Large intestine (tissue), 3 donors: ENCODE results near the gene DACT1. TPM values are rescaled to one million over a fixed set of nuclear protein-coding genes. Genes with fewer than 3 reads are reported as not detected.

Source experiments
- DNase-seq, 2 donors: peaks; one replicate each; pipeline versions ENCODE4 v3.0.0 to v3.0.0-alpha.2; 2013
- H3K27ac ChIP-seq: one replicate; pipeline ENCODE4 v1.5.1; 2013; ENCODE audit warnings: low read length
- H3K27me3 ChIP-seq: 2 replicates; pipeline ENCODE4 v1.6.1; 2013; ENCODE audit warnings: low read length; ENCODE audit not compliant: control insufficient read depth, insufficient read depth
- H3K36me3 ChIP-seq: 2 replicates; pipeline ENCODE4 v1.6.1; 2013; ENCODE audit warnings: low read length; ENCODE audit not compliant: control insufficient read depth, insufficient read depth
- H3K4me1 ChIP-seq: one replicate; pipeline ENCODE4 v1.6.1; 2013; ENCODE audit warnings: low read length; ENCODE audit not compliant: control insufficient read depth, insufficient read depth
- H3K4me3 ChIP-seq: one replicate; pipeline ENCODE4 v1.5.1; 2013; ENCODE audit warnings: low read length
- H3K9me3 ChIP-seq: one replicate; pipeline ENCODE4 v1.6.1; 2013; ENCODE audit warnings: mild to moderate bottlenecking, low read depth, low read length, moderate library complexity; ENCODE audit not compliant: control insufficient read depth
- WGBS: methylation state at CpG from one replicate; pipeline ENCODE4 v1.1.5; 2013; ENCODE audit warnings: low lambda C conversion rate; ENCODE audit not compliant: insufficient coverage; 5-methylcytosine and 5-hydroxymethylcytosine counted together
- polyA plus RNA-seq: library from polyadenylated mRNA; unstranded; fragments of 120-200 nt; gene quantifications from one replicate; pipeline ENCODE4 v1.2.1, GENCODE V29; 2013

The DACT1 gene
- polyA plus RNA-seq, 1 donor, result 13.5 TPM

- H3K4me3 ChIP-seq, result no peak overlapping the region
- no peaks in the 10 kb centered on the region for H3K4me1 ChIP-seq
- no peak overlapping the region for H3K27ac ChIP-seq
- no CpG with 5 or more reads among the region's 1 CpG for WGBS
- DNase-seq, result no peak
- no peaks in the 10 kb centered on the region for H3K27me3 ChIP-seq
- H3K36me3 ChIP-seq, result no peaks in the 10 kb centered on the region
- no peaks in the 10 kb centered on the region for H3K9me3 ChIP-seq
Observed at GRCh38 chr14:58677996-58678395, 40.2 kb downstream of the DACT1 start.

DNA sequence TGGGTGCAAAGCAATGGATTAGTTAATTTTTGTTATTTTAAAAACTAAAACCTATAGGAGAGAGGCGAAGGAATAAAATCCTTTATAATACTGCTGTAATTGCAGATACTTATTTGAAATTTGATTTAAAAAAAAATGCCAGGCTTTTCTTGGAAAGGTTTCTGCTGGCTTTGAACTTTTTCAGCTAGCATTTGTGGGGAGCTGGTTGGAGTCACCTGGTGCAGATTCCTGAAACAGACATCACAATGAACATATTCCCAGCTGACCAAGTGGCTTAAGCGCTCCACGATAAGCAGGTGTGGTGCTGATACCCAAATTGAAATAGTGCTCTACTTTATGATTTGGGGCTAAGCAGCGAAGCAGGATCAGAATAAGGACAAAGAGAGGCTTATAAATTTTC is 42.9 kb downstream of the DACT1 start:
- Histone ChIP-seq H3K9me3 (no peaks in the 10 kb centered on the region), H3K36me3 (no peaks in the 10 kb centered on the region), H3K27me3 (no peaks in the 10 kb centered on the region), H3K4me3 (no peak overlapping the region), H3K27ac (no peak overlapping the region), H3K4me1 (no peaks in the 10 kb centered on the region)
- no peak for DNase-seq
- 100% methylated on average over 1 of the region's 4 CpGs for WGBS

- no CpG with 5 or more reads among the region's 27 CpGs for WGBS
- H3K4me1 ChIP-seq, result no peaks in the 10 kb centered on the region
- H3K4me3 ChIP-seq, result no peak overlapping the region
- H3K27me3 ChIP-seq, result no peaks in the 10 kb centered on the region
- H3K9me3 ChIP-seq, result peaks cover 8% of the 10 kb centered on the region
- H3K27ac ChIP-seq, result no peak overlapping the region
- no peaks in the 10 kb centered on the region for H3K36me3 ChIP-seq
- no peak for DNase-seq
Observed at GRCh38 chr14:58687232-58687795, 49.6 kb downstream of the DACT1 start.

DNA sequence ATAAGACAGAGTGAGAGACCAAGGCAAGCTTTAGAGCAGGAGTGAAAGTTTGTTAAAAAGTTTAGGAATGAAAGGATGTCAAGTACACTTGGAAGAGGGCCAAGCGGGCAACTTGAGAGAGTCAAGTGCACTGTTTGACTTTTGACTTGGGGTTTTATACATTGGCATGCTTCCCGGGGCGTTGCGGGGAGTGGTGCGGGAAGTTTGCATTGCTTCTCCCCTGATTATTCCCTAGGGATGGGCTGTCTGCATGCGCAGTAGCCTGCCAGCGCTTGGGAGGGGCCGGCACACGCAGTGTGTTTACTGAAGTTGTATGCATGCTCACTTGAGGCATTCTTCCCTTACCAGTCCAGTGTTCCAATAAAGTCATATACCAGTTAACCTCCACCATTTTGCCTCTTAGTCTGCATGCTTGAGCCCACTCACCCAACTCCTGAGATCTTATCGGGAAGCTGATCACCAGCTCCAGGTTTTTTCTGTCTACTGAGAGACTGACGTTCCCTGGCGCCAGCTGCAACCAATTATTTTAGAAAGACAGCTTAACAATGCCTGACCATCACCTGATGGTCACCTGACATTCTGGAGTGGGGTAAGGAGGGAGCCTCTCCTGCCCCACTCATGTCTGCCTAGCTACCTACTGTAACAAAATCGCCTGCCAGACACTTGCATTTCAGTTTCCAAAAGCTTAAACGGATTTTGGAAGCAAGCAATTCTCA is 53.2 kb downstream of the DACT1 start:
- Histone ChIP-seq H3K27ac (no peak overlapping the region), H3K4me1 (no peaks in the 10 kb centered on the region), H3K36me3 (no peaks in the 10 kb centered on the region), H3K9me3 (peaks cover 8% of the 10 kb centered on the region), H3K27me3 (no peaks in the 10 kb centered on the region), H3K4me3 (no peak overlapping the region)
- peak in 1 of 2 donors; percentile 7 for DNase-seq
- WGBS, result 80% methylated on average over 1 of the region's 14 CpGs

- 67% methylated on average over 4 of the region's 4 CpGs for WGBS
- no peaks in the 10 kb centered on the region for H3K27me3 ChIP-seq
- no peak overlapping the region for H3K4me3 ChIP-seq
- no peaks in the 10 kb centered on the region for H3K36me3 ChIP-seq
- H3K4me1 ChIP-seq, result no peaks in the 10 kb centered on the region
- no peak overlapping the region for H3K27ac ChIP-seq
- no peaks in the 10 kb centered on the region for H3K9me3 ChIP-seq
- DNase-seq, result no peak
Observed at GRCh38 chr14:58693048-58693447, 55.3 kb downstream of the DACT1 start.

- no peak overlapping the region for H3K27ac ChIP-seq
- no peak overlapping the region for H3K4me3 ChIP-seq
- no peak for DNase-seq
- no peaks in the 10 kb centered on the region for H3K27me3 ChIP-seq
- H3K9me3 ChIP-seq, result no peaks in the 10 kb centered on the region
- WGBS, result no CpG with 5 or more reads among the region's 1 CpG
- H3K36me3 ChIP-seq, result no peaks in the 10 kb centered on the region
- no peaks in the 10 kb centered on the region for H3K4me1 ChIP-seq
Observed at GRCh38 chr14:58695514-58695913, 57.8 kb downstream of the DACT1 start.

GRCh38 chr14:58697266-58697929 is 59.6 kb downstream of the DACT1 start:
- 100% methylated on average over 1 of the region's 2 CpGs for WGBS
- no peak overlapping the region for H3K27ac ChIP-seq

More at GRCh38 chr14:58697266-58697929, 59.6 kb downstream of the DACT1 start:
- H3K4me1 ChIP-seq, result no peaks in the 10 kb centered on the region
- H3K27me3 ChIP-seq, result no peaks in the 10 kb centered on the region
- no peaks in the 10 kb centered on the region for H3K36me3 ChIP-seq
- no peaks in the 10 kb centered on the region for H3K9me3 ChIP-seq
- no peak overlapping the region for H3K4me3 ChIP-seq
- no peak for DNase-seq

Other genes with a start within 250 kb of the DACT1 start
- gene TOMM20L, start 242.0 kb upstream of the DACT1 start, polyA plus RNA-seq, result 0.24 TPM
- 73.3 TPM for gene TIMM9, start 210.4 kb upstream of the DACT1 start, polyA plus RNA-seq
- gene KIAA0586, start 210.2 kb upstream of the DACT1 start, polyA plus RNA-seq, result 13.0 TPM